PC-3 (cell line): ENCODE data around the gene ALKBH8. TPM values are rescaled to one million over a fixed set of nuclear protein-coding genes. Genes with fewer than 3 reads are reported as not detected.
A peak's percentile ranks its signal among the peaks of the same experiment; 100 is the strongest.

Source experiments
- ATAC-seq: fragments of 200-7000 bp; cut with Tn5 transposase; 2 replicates; pipeline ENCODE4 v1.9.1; 2020; ENCODE audit warnings: mild to moderate bottlenecking, moderate library complexity
- BruUV-seq: library from RNA; stranded (reverse); fragments of 400-500 nt; replicated peaks from 2 replicates; lab custom pipeline; 2021; lab: Mats Ljungman, UMichigan
- CTCF ChIA-PET: fragments of 300-600 bp; sonication (Branson Sonifier 250); formaldehyde crosslinking; loops from one replicate; lab custom pipeline; 2022; ENCODE audit warnings: antibody characterized with exemption; lab: Charles Lee
- POLR2A ChIA-PET: fragments of 300-600 bp; sonication (Branson Sonifier 250); formaldehyde crosslinking; loops from one replicate; lab custom pipeline; 2022; ENCODE audit warnings: antibody characterized with exemption; ENCODE audit not compliant: unreplicated experiment; lab: Charles Lee
- DNase-seq: peaks from one replicate; pipeline ENCODE4 v3.0.0-alpha.2; 2015
- H2AFZ ChIP-seq: fragments of 300-600 bp; sonication (generic); 2 replicates; pipeline ENCODE4 v1.6.0; 2016; ENCODE audit warnings: antibody characterized with exemption, low read length
- H3F3A ChIP-seq: fragments of 300-600 bp; sonication (generic); one replicate; pipeline ENCODE4 v1.6.0; 2017; ENCODE audit warnings: antibody characterized with exemption, low read length, control low read depth, mild to moderate bottlenecking; ENCODE audit not compliant: unreplicated experiment
- H3K27ac ChIP-seq: fragments of 300-600 bp; sonication (generic); 2 replicates; pipeline ENCODE4 v1.5.1; 2016; ENCODE audit warnings: mild to moderate bottlenecking, low read length
- H3K27me3 ChIP-seq: fragments of 300-600 bp; sonication (generic); 2 replicates; pipeline ENCODE4 v1.6.1; 2016; ENCODE audit warnings: low read length, mixed read lengths
- H3K36me3 ChIP-seq: fragments of 300-600 bp; sonication (generic); 2 replicates; pipeline ENCODE4 v1.6.1; 2016; ENCODE audit warnings: low read depth, mixed run types, low read length, mixed read lengths
- H3K4me1 ChIP-seq: fragments of 300-600 bp; sonication (generic); 2 replicates; pipeline ENCODE4 v1.5.1; 2016; ENCODE audit warnings: low read length; ENCODE audit not compliant: insufficient read depth
- H3K4me2 ChIP-seq: fragments of 300-600 bp; sonication (generic); 2 replicates; pipeline ENCODE4 v1.6.0; 2016; ENCODE audit warnings: low read length
- H3K4me3 ChIP-seq: fragments of 300-600 bp; sonication (generic); 2 replicates; pipeline ENCODE4 v1.5.1; 2016; ENCODE audit warnings: mild to moderate bottlenecking, low read length, mixed read lengths
- H3K79me2 ChIP-seq: fragments of 300-600 bp; sonication (generic); 2 replicates; pipeline ENCODE4 v1.6.1; 2017; ENCODE audit warnings: low read length, mixed read lengths
- H3K9ac ChIP-seq: fragments of 300-600 bp; sonication (generic); 2 replicates; pipeline ENCODE4 v1.6.0; 2016; ENCODE audit warnings: mild to moderate bottlenecking, low read length
- H3K9me2 ChIP-seq: fragments of 300-600 bp; sonication (generic); replicated peaks from 2 replicates; pipeline ENCODE4 v1.6.1; 2016; ENCODE audit warnings: mixed run types, low read length, mixed read lengths
- H3K9me3 ChIP-seq: fragments of 300-600 bp; sonication (generic); 2 replicates; pipeline ENCODE4 v1.6.1; 2016; ENCODE audit warnings: low read length, mixed read lengths
- H4K20me1 ChIP-seq: fragments of 300-600 bp; sonication (generic); 2 replicates; pipeline ENCODE4 v1.6.1; 2016; ENCODE audit warnings: low read length, mixed read lengths
- EZH2 ChIP-seq: fragments of 300-600 bp; sonication (generic); IDR thresholded peaks from one replicate; pipeline ENCODE4 v1.6.1; 2017; ENCODE audit warnings: antibody characterized with exemption, mild to moderate bottlenecking, low read length; ENCODE audit not compliant: unreplicated experiment
- EZH2phosphoT487 ChIP-seq: fragments of 300-600 bp; sonication (generic); IDR thresholded peaks from 2 replicates; pipeline ENCODE4 v1.6.1; 2018; ENCODE audit warnings: mild to moderate bottlenecking, antibody characterized with exemption, low read length, borderline replicate concordance
- intact Hi-C: fragments of 100-400 bp; cut with micrococcal nuclease; formaldehyde crosslinking; loops from 2 replicates; pipeline ENCODE4 v1.9.0; 2023
- total RNA-seq: library from RNA; depleted of rRNA; stranded (reverse); fragments of >200 nt; gene quantifications from 2 replicates; pipeline ENCODE4 v1.2.3, GENCODE V29; 2014
- TF ChIP-seq, protein P1 (sequence below): fragments of 300-600 bp; sonication (generic); conservative IDR thresholded peaks from 2 replicates; pipeline ENCODE4 v1.5.1; 2017; ENCODE audit warnings: antibody characterized with exemption, low read depth, mild to moderate bottlenecking, low read length

ALKBH8 gene
- total RNA-seq, 1 experiment from 2014 or later: 14.3 TPM

DNA sequence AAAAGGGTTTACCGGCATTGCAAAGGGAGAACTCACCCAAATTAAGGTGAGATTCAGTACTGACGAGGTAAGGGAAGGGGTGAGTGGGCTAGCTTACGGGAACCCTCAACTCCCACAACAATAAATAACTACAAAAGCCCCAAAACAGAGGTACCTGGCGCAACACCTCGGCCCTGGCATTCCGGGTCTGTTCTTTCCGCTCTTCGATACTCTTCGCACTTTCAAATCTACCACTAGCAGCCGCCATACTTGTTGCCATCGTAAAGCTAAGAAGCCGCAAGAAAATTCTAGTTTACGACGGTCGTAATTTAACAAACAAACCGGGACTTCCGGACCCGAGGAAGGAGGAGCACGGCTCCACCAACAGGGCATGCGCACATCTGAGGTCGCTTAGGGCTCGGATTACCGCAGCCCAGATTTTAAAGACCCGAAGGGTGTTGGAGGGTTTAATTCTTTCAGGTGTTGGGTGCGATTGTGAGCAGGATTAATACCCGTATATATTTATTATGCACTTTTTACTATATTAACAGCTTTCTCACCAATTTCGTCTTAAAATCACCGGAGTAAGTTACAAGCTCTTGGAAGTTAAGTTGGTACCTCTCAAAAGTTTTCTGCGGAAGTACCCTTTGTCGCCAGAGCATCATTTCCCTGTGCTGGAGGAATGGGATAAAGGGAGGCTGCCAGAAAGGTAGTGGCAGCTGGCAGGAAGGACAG is 107.8 kb downstream of the ALKBH8 start, which contains the start of gene CWF19L2:
CWF19L2 (minus strand) TSS at position 268 of the 714 bp plus-strand sequence; CDS start at position 259, 9 bp downstream.
- H3K36me3 ChIP-seq: peaks cover 12% of the 10 kb centered on the region; the same call in 1 of the 2 replicates
- ChIA-PET CTCF (interaction anchor here (0.6 kb wide), 1 partner anchor 225 kb away, joined by 3 read pairs; no protein-coding TSS in a partner anchor), POLR2A (interaction anchor here (0.6 to 1.0 kb wide), 5 partner anchors 17 to 373 kb away, joined by 3 to 4 read pairs (median 4); no protein-coding TSS in a partner anchor)
- ATAC-seq (peak; percentile 98), DNase-seq (peak; percentile 98)
- no peak within 1 kb of the TSS for H3K27ac ChIP-seq
- no TSS peak for BruUV-seq
- H3F3A ChIP-seq: no peaks in the 10 kb centered on the region
- no peaks in the 10 kb centered on the region for H3K9me3 ChIP-seq
- peak within 1 kb of the TSS; percentile 87 for H2AFZ ChIP-seq
- H3K79me2 ChIP-seq: peaks cover 22% of the 10 kb centered on the region
- H3K4me3 ChIP-seq: peak within 1 kb of the TSS; percentile 90
- peaks cover 14% of the 10 kb centered on the region for H3K4me1 ChIP-seq
- peak within 1 kb of the TSS; percentile 94 for H3K4me2 ChIP-seq
- TF ChIP-seq EZH2phosphoT487 (no peak), EZH2 (no peak)
- TF ChIP-seq, protein P1, sequence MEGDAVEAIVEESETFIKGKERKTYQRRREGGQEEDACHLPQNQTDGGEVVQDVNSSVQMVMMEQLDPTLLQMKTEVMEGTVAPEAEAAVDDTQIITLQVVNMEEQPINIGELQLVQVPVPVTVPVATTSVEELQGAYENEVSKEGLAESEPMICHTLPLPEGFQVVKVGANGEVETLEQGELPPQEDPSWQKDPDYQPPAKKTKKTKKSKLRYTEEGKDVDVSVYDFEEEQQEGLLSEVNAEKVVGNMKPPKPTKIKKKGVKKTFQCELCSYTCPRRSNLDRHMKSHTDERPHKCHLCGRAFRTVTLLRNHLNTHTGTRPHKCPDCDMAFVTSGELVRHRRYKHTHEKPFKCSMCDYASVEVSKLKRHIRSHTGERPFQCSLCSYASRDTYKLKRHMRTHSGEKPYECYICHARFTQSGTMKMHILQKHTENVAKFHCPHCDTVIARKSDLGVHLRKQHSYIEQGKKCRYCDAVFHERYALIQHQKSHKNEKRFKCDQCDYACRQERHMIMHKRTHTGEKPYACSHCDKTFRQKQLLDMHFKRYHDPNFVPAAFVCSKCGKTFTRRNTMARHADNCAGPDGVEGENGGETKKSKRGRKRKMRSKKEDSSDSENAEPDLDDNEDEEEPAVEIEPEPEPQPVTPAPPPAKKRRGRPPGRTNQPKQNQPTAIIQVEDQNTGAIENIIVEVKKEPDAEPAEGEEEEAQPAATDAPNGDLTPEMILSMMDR: no peak
- H3K9me2 ChIP-seq: no peaks in the 10 kb centered on the region
- no peaks in the 10 kb centered on the region for H3K27me3 ChIP-seq
- no peaks in the 10 kb centered on the region for H4K20me1 ChIP-seq
- intact Hi-C loops: loop anchor here (1.0 kb wide), 1 partner anchor 36 kb away; no protein-coding TSS in a partner anchor
- peak within 1 kb of the TSS; percentile 82 for H3K9ac ChIP-seq

DNA sequence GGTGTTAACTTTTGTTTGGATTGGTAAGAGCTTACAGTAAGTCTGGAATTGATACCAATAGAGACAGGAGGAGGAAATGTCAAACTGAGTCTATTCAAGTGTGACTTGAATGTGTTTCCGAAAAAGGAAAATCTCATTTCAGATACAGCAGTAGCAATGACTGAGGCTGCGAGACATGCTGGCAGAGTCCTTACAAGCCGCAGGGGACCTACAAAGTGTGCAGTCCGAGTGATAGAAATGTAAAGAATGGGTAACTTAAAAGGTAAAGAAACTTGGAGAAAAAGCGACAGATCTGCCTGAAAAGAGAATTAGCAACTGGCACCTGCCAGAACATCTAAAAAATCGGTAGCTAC is 108.4 kb downstream of the ALKBH8 start:
- Histone ChIP-seq H3K27ac (no peak overlapping the region), H3K9me3 (no peaks in the 10 kb centered on the region), H3K9ac (peak overlapping the region; percentile 82), H2AFZ (peak overlapping the region; percentile 87), H3K79me2 (peaks cover 22% of the 10 kb centered on the region), H4K20me1 (no peaks in the 10 kb centered on the region), H3F3A (no peaks in the 10 kb centered on the region), H3K36me3 (peaks cover 12% of the 10 kb centered on the region; the same call in 1 of the 2 replicates), H3K4me1 (peaks cover 14% of the 10 kb centered on the region), H3K9me2 (no peaks in the 10 kb centered on the region), H3K4me3 (peak overlapping the region; percentile 90), H3K27me3 (no peaks in the 10 kb centered on the region), H3K4me2 (peak overlapping the region; percentile 94)
- TF ChIP-seq EZH2phosphoT487: no peak
- TF ChIP-seq EZH2: no peak
- TF ChIP-seq, protein P1: no peak
- DNase-seq (no peak), ATAC-seq (peak; percentile 61)
- CTCF ChIA-PET: interaction anchor here (0.6 kb wide), 1 partner anchor 226 kb away, joined by 3 read pairs; no protein-coding TSS in a partner anchor
- TSS peak; percentile 84 for BruUV-seq
- intact Hi-C loops: loop anchor here (1.0 kb wide), 1 partner anchor 36 kb away; no protein-coding TSS in a partner anchor
- POLR2A ChIA-PET: interaction anchor here (0.6 to 1.0 kb wide), 2 partner anchors 17 to 106 kb away, joined by 3 to 4 read pairs; no protein-coding TSS in a partner anchor
